Activated T-helper 1 cell treated with Interleukin-2 at 50 U/mL for 16 hours (primary cell): Measurements from ENCODE around the gene IRGM.

Source experiments
- DNase-seq: peaks from one replicate; pipeline ENCODE4 v3.0.0-alpha.2; 2020; ENCODE audit warnings: low read depth

Gene IRGM

GRCh38 chr5:150895431-150896428 lies 49.4 kb downstream of the IRGM start:
- DNase-seq, result no peak
